DND-41 (cell line): ENCODE data around the gene THUMPD2.

Experiments used
- ATAC-seq: fragments of 200-7000 bp; cut with Tn5 transposase; 3 replicates; pipeline ENCODE4 v1.9.1; 2021; ENCODE audit warnings: low read depth; ENCODE audit not compliant: insufficient read depth
- DNase-seq: peaks from one replicate; pipeline ENCODE4 v3.0.0-alpha.2; 2020
- H2AFZ ChIP-seq: 2 replicates; pipeline ENCODE4 v1.6.0; 2012; ENCODE audit warnings: low read depth, low read length
- H3K27ac ChIP-seq: 2 replicates; pipeline ENCODE4 v1.5.1; 2012; ENCODE audit warnings: low read length, inconsistent platforms
- H3K27me3 ChIP-seq: fragments of 200-600 bp; sonication (generic); 2 replicates; pipeline ENCODE4 v1.6.0; 2012; ENCODE audit warnings: low read length, mild to moderate bottlenecking, inconsistent platforms; ENCODE audit not compliant: insufficient read depth, poor library complexity
- H3K36me3 ChIP-seq: 2 replicates; pipeline ENCODE4 v1.5.1; 2012; ENCODE audit warnings: low read length, inconsistent platforms; ENCODE audit not compliant: insufficient read depth
- H3K4me1 ChIP-seq: 2 replicates; pipeline ENCODE4 v1.5.1; 2012; ENCODE audit warnings: mild to moderate bottlenecking, low read length; ENCODE audit not compliant: insufficient read depth
- H3K4me2 ChIP-seq: 2 replicates; pipeline ENCODE4 v1.6.0; 2012; ENCODE audit warnings: mild to moderate bottlenecking, moderate library complexity, low read length, inconsistent platforms; ENCODE audit not compliant: insufficient read depth
- H3K4me3 ChIP-seq, 2 experiments: fragments of 200-600 bp in 1 of 2; shearing (Covaris generic) in 1 of 2; 2 replicates each; pipeline ENCODE4 v1.5.1; 2012 to 2016; ENCODE audit warnings: inconsistent platforms in 2 of 2, low read length in 2 of 2, mild to moderate bottlenecking in 2 of 2, low read depth in 1 of 2, moderate library complexity in 1 of 2
- H3K79me2 ChIP-seq: 2 replicates; pipeline ENCODE4 v1.6.0; 2012; ENCODE audit warnings: low read length, inconsistent platforms; ENCODE audit not compliant: insufficient read depth
- H3K9ac ChIP-seq: 2 replicates; pipeline ENCODE4 v1.6.0; 2012; ENCODE audit warnings: low read depth, mild to moderate bottlenecking, inconsistent platforms, low read length, moderate library complexity
- H3K9me3 ChIP-seq: 2 replicates; pipeline ENCODE4 v1.5.1; 2012; ENCODE audit warnings: low read length, moderate library complexity, mild to moderate bottlenecking, inconsistent platforms; ENCODE audit not compliant: insufficient read depth, severe bottlenecking
- H4K20me1 ChIP-seq: 2 replicates; pipeline ENCODE4 v1.6.0; 2012; ENCODE audit warnings: low read length; ENCODE audit not compliant: insufficient read depth
- EZH2 ChIP-seq: IDR thresholded peaks from 3 replicates; pipeline ENCODE4 v1.6.1; 2012; ENCODE audit warnings: borderline replicate concordance, low read depth, mild to moderate bottlenecking, moderate library complexity, low read length, inconsistent platforms; ENCODE audit not compliant: severe bottlenecking
- TF ChIP-seq, protein P1 (sequence below): IDR thresholded peaks from 2 replicates; pipeline ENCODE4 v1.5.1; 2012; ENCODE audit warnings: borderline replicate concordance, low read length, moderate library complexity, mild to moderate bottlenecking; ENCODE audit not compliant: poor library complexity, severe bottlenecking; ENCODE audit errors: extremely low read depth

Gene THUMPD2

GRCh38 chr2:39717067-39717466, 62.0 kb downstream of the THUMPD2 start:
- no peak for TF ChIP-seq EZH2
- TF ChIP-seq, protein P1, sequence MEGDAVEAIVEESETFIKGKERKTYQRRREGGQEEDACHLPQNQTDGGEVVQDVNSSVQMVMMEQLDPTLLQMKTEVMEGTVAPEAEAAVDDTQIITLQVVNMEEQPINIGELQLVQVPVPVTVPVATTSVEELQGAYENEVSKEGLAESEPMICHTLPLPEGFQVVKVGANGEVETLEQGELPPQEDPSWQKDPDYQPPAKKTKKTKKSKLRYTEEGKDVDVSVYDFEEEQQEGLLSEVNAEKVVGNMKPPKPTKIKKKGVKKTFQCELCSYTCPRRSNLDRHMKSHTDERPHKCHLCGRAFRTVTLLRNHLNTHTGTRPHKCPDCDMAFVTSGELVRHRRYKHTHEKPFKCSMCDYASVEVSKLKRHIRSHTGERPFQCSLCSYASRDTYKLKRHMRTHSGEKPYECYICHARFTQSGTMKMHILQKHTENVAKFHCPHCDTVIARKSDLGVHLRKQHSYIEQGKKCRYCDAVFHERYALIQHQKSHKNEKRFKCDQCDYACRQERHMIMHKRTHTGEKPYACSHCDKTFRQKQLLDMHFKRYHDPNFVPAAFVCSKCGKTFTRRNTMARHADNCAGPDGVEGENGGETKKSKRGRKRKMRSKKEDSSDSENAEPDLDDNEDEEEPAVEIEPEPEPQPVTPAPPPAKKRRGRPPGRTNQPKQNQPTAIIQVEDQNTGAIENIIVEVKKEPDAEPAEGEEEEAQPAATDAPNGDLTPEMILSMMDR: no peak
- Histone ChIP-seq H3K79me2 (no peaks in the 10 kb centered on the region), H4K20me1 (no peaks in the 10 kb centered on the region), H3K9me3 (no peaks in the 10 kb centered on the region), H3K9ac (no peak overlapping the region), H2AFZ (0 out of 2 replicates have a peak overlapping the region, but pooled peaks have one; percentile 2), H3K4me2 (no peak overlapping the region), H3K27me3 (no peaks in the 10 kb centered on the region), H3K4me1 (no peaks in the 10 kb centered on the region), H3K4me3 (no peak overlapping the region), H3K27ac (no peak overlapping the region), H3K36me3 (no peaks in the 10 kb centered on the region)
- ATAC-seq: no peak
- no peak for DNase-seq

DNA sequence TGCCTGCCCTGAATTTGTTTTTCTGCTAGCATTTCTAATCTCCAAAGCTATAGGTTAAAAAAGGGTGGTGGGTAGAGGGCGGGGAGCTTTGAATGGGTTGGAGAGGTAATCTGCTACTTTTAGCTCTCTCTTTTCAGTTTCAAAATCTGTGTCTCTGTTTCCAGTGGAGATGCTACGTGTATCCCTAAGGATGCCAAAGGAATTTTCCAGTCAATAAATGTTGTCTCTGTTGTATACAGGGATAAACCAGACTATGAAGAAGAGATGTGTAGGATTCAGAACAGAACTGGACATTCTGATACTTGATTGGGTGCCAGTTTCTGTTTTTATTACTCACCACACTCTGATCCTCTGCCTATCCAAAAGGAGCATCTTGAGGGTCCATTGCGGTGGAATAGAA, 63.2 kb downstream of the THUMPD2 start:
- Histone ChIP-seq H3K9ac (no peak overlapping the region), H3K4me3 (no peak overlapping the region), H3K79me2 (no peaks in the 10 kb centered on the region), H3K27ac (no peak overlapping the region), H4K20me1 (no peaks in the 10 kb centered on the region), H3K4me1 (no peaks in the 10 kb centered on the region), H3K9me3 (no peaks in the 10 kb centered on the region), H3K36me3 (no peaks in the 10 kb centered on the region), H3K27me3 (no peaks in the 10 kb centered on the region), H3K4me2 (no peak overlapping the region), H2AFZ (no peak overlapping the region)
- TF ChIP-seq EZH2: no peak
- TF ChIP-seq, protein P1: no peak
- ATAC-seq: no peak
- no peak for DNase-seq

- H3K9me3 ChIP-seq: no peaks in the 10 kb centered on the region
- H3K4me2 ChIP-seq: no peak overlapping the region
- no peaks in the 10 kb centered on the region for H3K36me3 ChIP-seq
- no peaks in the 10 kb centered on the region for H3K79me2 ChIP-seq
- TF ChIP-seq, protein P1: no peak
- TF ChIP-seq EZH2: no peak
- ATAC-seq: no peak
- H3K27ac ChIP-seq: no peak overlapping the region
- no peak for DNase-seq
- H3K27me3 ChIP-seq: no peaks in the 10 kb centered on the region
- no peaks in the 10 kb centered on the region for H3K4me1 ChIP-seq
- H2AFZ ChIP-seq: no peak overlapping the region
- H3K9ac ChIP-seq: no peak overlapping the region
- H4K20me1 ChIP-seq: no peaks in the 10 kb centered on the region
- H3K4me3 ChIP-seq: no peak overlapping the region
Observed at GRCh38 chr2:39715095-39715494, 64.0 kb downstream of the THUMPD2 start.

DNA sequence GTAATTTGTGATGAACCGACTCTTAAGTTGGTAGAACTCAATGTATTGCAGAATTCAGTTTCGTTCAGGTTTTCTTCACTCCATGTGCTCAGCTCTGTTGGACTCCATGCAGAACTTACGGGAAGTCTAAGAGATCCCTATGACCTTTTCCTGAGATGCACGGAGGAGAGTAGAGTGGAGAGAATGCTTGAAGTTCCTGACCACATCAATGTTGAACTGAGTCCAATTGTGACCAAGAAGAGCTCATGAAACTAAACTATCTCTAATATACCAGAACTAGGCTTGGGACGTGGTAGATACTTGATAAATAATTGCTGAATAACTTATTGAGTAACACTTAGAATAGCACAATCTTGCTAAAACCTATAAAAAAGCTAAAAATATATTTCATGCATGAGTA, 66.1 kb downstream of the THUMPD2 start:
- H3K4me1 ChIP-seq: no peaks in the 10 kb centered on the region
- H3K27me3 ChIP-seq: no peaks in the 10 kb centered on the region
- H4K20me1 ChIP-seq: no peaks in the 10 kb centered on the region
- H3K4me2 ChIP-seq: no peak overlapping the region
- no peaks in the 10 kb centered on the region for H3K79me2 ChIP-seq
- no peaks in the 10 kb centered on the region for H3K9me3 ChIP-seq
- H3K27ac ChIP-seq: no peak overlapping the region
- no peak overlapping the region for H2AFZ ChIP-seq
- no peak for ATAC-seq
- DNase-seq: no peak
- TF ChIP-seq, protein P1: no peak
- TF ChIP-seq EZH2: no peak
- H3K4me3 ChIP-seq: no peak overlapping the region
- no peak overlapping the region for H3K9ac ChIP-seq
- H3K36me3 ChIP-seq: no peaks in the 10 kb centered on the region
